Hepatocyte (in vitro differentiated cells): Measurements from ENCODE around the gene CNOT6L.

Experiments used
- EZH2 ChIP-seq: fragments of 200-600 bp; sonication (generic); IDR thresholded peaks from 2 replicates; pipeline ENCODE4 v1.6.1; 2016; ENCODE audit warnings: antibody characterized with exemption, mild to moderate bottlenecking, borderline replicate concordance
- TF ChIP-seq, protein P1 (sequence below): fragments of 200-600 bp; sonication (generic); IDR thresholded peaks from 2 replicates; pipeline ENCODE4 v1.5.1; 2016; ENCODE audit warnings: antibody characterized with exemption, mild to moderate bottlenecking; ENCODE audit not compliant: poor library complexity

DNA sequence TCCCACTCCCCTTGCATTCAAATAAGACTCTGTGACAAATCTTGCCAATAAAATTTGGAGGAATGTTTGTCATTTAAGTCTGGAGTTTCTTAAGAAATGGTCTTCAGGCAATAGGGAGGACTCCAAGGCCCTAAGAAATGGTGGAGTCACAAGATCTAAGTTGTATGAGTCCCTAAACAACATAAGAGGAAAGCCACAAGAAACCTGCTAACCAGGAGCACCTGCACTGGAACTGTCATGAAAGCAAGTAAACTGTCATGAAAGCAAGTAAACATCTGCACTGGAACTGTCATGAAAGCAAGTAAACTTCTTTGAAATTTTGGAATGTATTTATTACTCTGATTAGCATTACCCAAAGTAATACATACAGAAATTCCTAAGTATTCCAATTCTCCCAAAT lies 3.5 kb downstream of the CNOT6L start:
- TF ChIP-seq, protein P1, sequence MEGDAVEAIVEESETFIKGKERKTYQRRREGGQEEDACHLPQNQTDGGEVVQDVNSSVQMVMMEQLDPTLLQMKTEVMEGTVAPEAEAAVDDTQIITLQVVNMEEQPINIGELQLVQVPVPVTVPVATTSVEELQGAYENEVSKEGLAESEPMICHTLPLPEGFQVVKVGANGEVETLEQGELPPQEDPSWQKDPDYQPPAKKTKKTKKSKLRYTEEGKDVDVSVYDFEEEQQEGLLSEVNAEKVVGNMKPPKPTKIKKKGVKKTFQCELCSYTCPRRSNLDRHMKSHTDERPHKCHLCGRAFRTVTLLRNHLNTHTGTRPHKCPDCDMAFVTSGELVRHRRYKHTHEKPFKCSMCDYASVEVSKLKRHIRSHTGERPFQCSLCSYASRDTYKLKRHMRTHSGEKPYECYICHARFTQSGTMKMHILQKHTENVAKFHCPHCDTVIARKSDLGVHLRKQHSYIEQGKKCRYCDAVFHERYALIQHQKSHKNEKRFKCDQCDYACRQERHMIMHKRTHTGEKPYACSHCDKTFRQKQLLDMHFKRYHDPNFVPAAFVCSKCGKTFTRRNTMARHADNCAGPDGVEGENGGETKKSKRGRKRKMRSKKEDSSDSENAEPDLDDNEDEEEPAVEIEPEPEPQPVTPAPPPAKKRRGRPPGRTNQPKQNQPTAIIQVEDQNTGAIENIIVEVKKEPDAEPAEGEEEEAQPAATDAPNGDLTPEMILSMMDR, result no peak
- no peak for TF ChIP-seq EZH2
